HG02870 (cell line): ENCODE data around the gene PEX26.
"Not testable (repeated sequence)": the region's sequence is repeated elsewhere in the genome, so short reads cannot be mapped to it uniquely, and the experiment has no call there.

ENCODE experiments used
- ATAC-seq: cut with Tn5 transposase; IDR thresholded peaks from one replicate; pipeline ENCODE4 v1.9.1; 2021; ENCODE audit warnings: mild to moderate bottlenecking, moderate library complexity; ENCODE audit not compliant: unreplicated experiment

The PEX26 gene

GRCh38 chr22:18093661-18094060 lies 15.9 kb downstream of the PEX26 start:
- ATAC-seq: no peak

- ATAC-seq: no peak
Observed at GRCh38 chr22:18095101-18095805, 17.5 kb downstream of the PEX26 start.

GRCh38 chr22:18096823-18097222 lies 19.0 kb downstream of the PEX26 start:
- no peak for ATAC-seq

GRCh38 chr22:18100781-18101180 lies 23.0 kb downstream of the PEX26 start:
- no peak for ATAC-seq

GRCh38 chr22:18101536-18101935 lies 23.7 kb downstream of the PEX26 start:
- ATAC-seq: no peak

GRCh38 chr22:18103527-18104269 lies 25.9 kb downstream of the PEX26 start:
- no peak for ATAC-seq

- no peak for ATAC-seq
Observed at GRCh38 chr22:18104566-18104965, 26.8 kb downstream of the PEX26 start.

- ATAC-seq: not testable (repeated sequence)
Observed at GRCh38 chr22:18105981-18106380, 28.2 kb downstream of the PEX26 start.

- ATAC-seq: peak; percentile 38
Observed at GRCh38 chr22:18106550-18107341, 29.0 kb downstream of the PEX26 start.

GRCh38 chr22:18108187-18108586 lies 30.4 kb downstream of the PEX26 start:
- ATAC-seq: no peak

GRCh38 chr22:18109410-18110193 lies 31.8 kb downstream of the PEX26 start:
- ATAC-seq: no peak

- ATAC-seq: no peak
Observed at GRCh38 chr22:18110194-18110953, 32.6 kb downstream of the PEX26 start, which contains the start of gene TUBA8. Gene TUBA8 (plus strand): TSS chr22:18110809. CDS start chr22:18110866, 57 bp downstream.

GRCh38 chr22:18110954-18111758 lies 33.4 kb downstream of the PEX26 start:
- ATAC-seq: no peak

- no peak for ATAC-seq
Observed at GRCh38 chr22:18111759-18112330, 34.1 kb downstream of the PEX26 start.

- no peak for ATAC-seq
Observed at GRCh38 chr22:18112440-18112839, 34.6 kb downstream of the PEX26 start.

- ATAC-seq: no peak
Observed at GRCh38 chr22:18113680-18114394, 36.0 kb downstream of the PEX26 start.

- no peak for ATAC-seq
Observed at GRCh38 chr22:18114495-18114894, 36.7 kb downstream of the PEX26 start.

GRCh38 chr22:18114976-18115652 lies 37.3 kb downstream of the PEX26 start:
- ATAC-seq: no peak
